Activated CD4-positive, alpha-beta T cell treated with anti-CD3 and anti-CD28 coated beads, Interleukin-2, amount 50 U/mL, for 4 hours (primary cell): Measurements from ENCODE around the gene HOATZ.

Experiments used
- DNase-seq, 2 experiments: peaks; one replicate each; pipeline ENCODE4 v3.0.0-alpha.2; 2020

Gene HOATZ

DNA sequence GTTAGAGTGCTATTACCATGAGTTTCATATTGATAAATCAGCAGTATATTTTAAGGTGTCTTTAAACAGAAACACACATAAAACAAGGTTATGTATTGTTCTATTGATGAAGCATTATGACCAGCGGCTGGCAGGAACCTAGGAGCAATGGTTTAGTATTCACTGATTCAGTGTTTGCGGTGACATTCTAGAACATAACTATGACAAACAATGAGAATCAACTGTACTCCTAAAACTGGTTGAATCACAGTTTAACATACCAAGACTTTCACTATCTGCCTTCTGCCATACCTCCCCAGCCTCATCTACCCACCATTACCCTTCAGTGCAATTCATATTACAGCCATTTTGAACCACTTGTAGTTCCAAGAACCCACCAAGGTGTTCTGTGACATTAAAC is 8.8 kb downstream of the HOATZ start:
- no peak for DNase-seq

DNA sequence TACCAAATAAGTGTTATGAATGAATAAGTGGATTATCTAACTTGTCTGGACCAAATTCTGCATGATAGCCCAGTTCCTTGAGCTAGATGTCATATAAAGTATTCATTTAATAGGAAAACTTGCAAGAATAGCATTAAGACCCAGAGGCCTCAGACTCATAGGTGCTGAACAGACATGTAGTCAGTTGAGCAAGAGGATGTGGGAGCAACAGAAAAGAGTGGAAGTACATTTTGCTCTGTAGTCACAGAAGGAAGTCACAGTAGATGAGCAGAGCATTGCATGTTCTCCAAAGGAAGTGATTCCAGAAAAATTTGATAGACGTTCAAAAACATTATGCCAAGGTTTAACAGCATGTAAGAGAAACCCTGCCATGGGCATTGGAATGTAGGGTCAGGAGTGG is 9.5 kb downstream of the HOATZ start:
- DNase-seq: no peak

DNA sequence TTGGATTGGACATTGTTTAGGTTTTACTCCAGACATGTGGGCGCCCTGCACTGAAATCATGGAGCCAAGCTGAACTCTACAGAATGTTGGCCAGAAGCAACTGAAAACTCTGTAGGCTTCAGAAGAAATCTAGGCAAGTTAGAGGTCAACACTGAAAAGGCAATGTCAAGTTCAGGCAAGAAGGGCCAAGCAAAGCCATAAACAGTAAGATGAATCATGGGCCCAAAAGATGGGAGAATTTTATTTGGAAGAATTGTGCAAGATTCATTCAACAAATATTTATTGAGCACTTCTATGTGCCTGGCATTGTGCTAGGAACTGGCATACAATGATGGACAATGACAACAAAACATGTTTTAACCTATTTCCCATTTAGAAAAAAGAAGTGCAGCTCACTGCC is 10.9 kb downstream of the HOATZ start:
- no peak for DNase-seq

GRCh38 chr11:111526501-111526900 is 11.9 kb downstream of the HOATZ start:
- no peak for DNase-seq

GRCh38 chr11:111527279-111527678 is 12.7 kb downstream of the HOATZ start:
- DNase-seq: no peak

DNA sequence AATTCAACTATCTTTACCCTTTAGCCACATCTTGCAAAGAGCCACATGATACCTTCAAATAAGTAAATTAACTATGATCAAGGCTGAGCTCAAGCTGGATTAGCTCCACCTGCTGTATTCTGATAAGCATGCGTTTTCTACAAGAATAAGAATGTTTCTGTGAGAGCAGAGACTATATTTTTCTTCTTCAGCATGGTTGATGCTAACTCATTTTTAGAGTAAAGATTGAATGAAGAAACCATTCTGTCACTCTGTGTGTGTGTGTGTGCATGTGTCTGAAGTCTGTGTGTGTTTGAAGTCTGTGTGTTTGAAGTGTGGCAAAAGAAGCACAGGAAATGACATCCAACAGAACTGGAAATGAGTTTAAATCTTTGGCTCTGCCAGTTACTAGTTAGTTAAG is 14.0 kb downstream of the HOATZ start:
- no peak for DNase-seq

DNA sequence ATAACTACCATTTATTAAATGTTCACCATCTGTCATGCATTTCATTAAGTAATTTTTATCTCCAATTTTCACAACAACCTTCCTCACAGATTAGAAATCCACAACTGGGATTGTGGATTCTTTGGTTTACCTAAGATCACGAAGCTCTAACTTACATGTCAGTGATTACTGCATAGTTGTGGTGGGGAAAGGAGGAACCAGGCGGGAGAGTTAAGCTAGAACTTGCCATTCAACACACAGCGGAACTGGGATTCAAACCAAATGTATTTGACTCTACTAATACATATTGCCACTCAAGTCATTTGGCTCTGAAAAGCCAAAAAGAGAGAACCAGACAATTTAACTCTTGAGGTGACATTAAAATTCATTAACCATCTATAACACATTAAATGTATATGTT is 15.5 kb downstream of the HOATZ start:
- no peak for DNase-seq

- DNase-seq: no peak
Measured at GRCh38 chr11:111531136-111531535, 16.6 kb downstream of the HOATZ start.

GRCh38 chr11:111531687-111532364 is 17.2 kb downstream of the HOATZ start:
- peak in 1 of 2 experiments; percentile 18 for DNase-seq

DNA sequence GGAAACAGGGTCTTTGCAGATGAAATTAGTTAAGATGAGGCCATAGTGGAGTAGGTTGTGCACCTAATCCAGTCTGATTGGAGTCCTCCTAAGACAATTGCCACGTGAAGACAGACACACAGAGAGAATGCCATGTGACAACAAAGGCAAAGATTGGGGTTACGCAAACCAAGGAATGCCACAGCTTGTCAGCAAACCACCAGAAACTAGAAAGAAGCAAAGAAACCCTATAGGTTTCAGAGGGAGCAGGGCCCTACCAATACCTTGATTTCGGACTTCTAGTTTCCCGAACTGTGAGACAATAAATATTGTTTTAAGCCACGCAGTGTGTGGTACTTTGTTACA is 17.8 kb downstream of the HOATZ start:
- no peak for DNase-seq

GRCh38 chr11:111535281-111535680 is 20.7 kb downstream of the HOATZ start:
- no peak for DNase-seq

GRCh38 chr11:111537336-111537860 is 22.8 kb downstream of the HOATZ start:
- no peak for DNase-seq

DNA sequence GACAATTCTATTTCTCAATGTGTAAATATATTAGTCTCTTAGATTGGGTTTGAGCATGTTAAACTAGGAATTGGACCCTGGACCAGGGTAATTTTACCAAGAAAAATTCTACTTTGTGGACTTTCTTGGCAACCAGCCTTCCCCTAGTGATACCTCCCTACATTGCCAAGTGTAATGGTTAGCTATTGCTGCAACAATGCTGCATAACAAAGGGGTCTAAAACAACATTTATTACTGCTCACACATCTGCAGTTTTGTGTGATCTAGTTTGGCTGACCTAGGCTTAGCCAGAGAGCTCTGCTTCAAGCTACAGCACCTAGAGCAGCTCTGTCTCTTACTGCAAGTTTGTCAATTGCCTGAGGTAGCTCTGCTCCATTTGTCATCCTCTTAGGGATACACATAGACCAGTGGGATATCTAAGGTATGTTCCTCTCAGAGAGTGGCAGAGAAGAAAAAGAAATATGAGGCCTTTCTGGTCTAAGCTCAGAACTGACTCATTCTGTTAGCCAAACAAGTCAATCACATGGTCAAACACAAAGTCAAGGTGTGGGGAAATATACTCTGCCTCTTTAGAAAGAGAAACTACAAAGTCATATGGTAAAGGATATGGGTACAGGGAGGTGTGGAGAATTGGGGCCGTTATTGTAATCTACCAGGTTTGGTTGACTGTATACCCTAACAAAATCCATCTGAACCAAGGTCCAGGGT is 24.0 kb downstream of the HOATZ start:
- no peak for DNase-seq

GRCh38 chr11:111539426-111540113 is 25.0 kb downstream of the HOATZ start:
- no peak for DNase-seq

DNA sequence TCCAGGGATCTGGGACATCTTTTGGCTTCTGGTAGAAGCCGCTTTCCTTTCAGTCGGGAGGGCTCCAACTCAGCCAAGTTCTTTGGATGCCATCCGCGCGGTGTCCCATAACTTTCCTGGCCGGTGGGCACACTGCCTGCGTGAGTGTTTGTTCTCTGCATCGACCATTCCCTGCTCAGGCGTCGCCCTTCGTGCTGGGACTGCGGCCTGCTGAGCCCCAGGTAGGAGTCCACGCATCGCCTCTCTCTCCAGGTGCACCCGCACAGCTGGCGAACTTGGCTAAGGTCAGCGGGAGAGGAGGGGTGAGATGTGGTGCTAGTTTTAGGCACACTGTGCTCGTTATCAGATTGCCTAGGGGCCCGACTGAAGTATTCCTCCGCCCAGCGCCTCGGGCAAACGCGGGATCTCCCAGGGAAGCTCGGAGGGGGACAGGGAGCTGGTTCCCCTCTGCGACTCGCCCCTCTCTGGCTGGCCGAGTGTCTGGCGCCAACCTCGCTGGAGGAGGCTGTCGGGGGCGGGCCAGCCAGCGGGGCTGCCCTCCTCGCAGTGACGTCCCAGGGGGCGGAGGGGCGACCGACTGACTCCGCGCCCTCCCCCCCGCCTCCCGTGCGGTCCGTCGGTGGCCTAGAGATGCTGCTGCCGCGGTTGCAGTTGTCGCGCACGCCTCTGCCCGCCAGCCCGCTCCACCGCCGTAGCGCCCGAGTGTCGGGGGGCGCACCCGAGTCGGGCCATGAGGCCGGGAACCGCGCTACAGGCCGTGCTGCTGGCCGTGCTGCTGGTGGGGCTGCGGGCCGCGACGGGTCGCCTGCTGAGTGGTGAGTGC is 25.7 kb downstream of the HOATZ start, which contains the start of gene LAYN:
Gene LAYN, plus strand, starts transcription at position 607 of the 823 bp plus-strand sequence. Its CDS starts 124 bp downstream, at position 731.
- peak; percentile 2 to 7 for DNase-seq

GRCh38 chr11:111540937-111541253 is 26.3 kb downstream of the HOATZ start:
- DNase-seq: no peak

DNA sequence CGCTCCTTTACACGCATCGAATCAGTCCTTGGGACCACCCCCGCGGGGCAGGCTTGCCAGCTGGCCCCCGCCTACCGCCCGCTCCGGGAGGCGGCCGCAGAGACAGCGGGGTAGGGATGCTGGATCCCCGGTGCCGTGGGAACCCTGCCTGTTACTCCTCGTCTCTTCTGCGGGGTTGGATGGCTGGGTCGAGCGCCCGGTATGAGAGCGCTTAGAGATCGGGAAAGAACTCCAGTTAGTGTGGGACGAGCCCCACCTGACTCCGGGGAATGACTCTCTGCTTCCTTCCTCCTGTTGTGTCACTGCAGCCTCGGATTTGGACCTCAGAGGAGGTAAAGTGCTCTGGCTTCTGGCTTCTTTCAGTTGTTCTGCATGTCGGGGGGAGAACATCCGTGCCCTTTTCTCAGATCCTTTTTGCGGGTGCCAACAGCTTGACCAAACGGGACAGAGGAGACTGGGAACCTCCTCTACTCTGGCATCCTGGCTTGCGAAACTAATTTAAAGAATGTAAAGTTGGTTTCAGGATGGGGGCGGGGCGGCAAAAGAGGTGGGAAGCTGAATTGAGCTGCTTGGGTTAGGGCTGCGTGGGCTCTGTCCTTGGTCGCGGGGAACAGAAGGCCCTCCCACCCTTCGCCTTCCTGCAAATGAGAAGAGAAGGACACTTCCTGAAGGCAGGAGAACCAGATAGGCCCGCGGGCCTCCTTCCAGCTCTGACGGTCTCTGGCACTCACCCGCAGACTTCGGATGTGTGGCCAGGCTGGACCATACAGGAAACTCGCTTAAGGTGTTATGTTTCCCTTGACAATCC is 26.9 kb downstream of the HOATZ start:
- DNase-seq: no peak

- no peak for DNase-seq
Measured at GRCh38 chr11:111542606-111543275, 28.2 kb downstream of the HOATZ start.

GRCh38 chr11:111548525-111548924 is 33.9 kb downstream of the HOATZ start:
- no peak for DNase-seq

DNA sequence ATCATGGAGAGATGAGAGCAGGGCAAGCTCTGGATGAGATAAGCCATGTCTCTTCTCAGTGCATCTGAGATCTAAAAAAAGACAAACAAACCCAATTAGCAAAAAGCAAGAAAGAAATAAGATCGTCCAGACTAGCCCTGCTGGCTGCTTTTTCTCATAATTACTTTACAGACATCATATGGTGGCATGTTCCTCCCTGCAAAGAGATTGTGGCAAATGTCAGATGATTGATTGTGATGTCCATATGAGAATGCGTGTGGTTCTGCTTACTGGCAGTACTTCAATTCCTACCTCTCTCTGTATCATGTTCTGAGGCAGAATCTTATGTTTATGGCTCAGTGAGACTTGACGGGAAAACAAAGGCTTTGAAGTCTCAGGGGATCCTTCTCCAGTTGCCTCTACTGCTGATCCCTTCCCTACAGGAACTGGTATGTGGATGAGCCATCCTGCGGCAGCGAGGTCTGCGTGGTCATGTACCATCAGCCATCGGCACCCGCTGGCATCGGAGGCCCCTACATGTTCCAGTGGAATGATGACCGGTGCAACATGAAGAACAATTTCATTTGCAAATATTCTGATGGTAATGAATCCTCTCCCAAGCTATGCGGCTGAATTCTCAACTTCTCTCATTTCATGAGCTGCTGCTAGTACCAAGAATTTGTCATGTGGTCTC is 34.8 kb downstream of the HOATZ start:
- DNase-seq: no peak

GRCh38 chr11:111549869-111550203 is 35.3 kb downstream of the HOATZ start:
- no peak for DNase-seq
